Measurements from ENCODE around the gene AP3S1. TPM values are rescaled to one million over a fixed set of nuclear protein-coding genes. Genes with fewer than 3 reads are reported as not detected.

AP3S1 gene
- total RNA-seq, 1 donor from 2014 or later, result 117 TPM

DNA sequence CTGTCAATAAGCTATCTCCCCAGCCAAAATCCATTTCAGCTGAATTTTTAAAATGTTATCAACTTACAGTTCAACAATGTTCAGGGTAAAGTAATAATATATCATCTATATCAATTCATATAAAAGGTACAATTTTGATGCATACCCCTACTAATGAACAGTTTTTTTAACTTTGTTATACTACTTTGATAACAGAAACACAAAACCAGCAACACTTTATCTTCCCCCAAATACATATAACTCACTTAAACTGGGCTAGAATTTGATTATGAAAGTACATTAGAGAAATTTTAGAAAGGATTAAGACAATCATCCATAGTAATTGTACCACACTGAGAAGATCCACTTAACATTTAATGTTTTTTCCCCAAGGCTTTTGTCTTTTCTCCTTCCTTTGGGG lies 30.3 kb upstream of the AP3S1 start:
- TF ChIP-seq, protein P1, sequence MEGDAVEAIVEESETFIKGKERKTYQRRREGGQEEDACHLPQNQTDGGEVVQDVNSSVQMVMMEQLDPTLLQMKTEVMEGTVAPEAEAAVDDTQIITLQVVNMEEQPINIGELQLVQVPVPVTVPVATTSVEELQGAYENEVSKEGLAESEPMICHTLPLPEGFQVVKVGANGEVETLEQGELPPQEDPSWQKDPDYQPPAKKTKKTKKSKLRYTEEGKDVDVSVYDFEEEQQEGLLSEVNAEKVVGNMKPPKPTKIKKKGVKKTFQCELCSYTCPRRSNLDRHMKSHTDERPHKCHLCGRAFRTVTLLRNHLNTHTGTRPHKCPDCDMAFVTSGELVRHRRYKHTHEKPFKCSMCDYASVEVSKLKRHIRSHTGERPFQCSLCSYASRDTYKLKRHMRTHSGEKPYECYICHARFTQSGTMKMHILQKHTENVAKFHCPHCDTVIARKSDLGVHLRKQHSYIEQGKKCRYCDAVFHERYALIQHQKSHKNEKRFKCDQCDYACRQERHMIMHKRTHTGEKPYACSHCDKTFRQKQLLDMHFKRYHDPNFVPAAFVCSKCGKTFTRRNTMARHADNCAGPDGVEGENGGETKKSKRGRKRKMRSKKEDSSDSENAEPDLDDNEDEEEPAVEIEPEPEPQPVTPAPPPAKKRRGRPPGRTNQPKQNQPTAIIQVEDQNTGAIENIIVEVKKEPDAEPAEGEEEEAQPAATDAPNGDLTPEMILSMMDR (IDR thresholded peaks at IDR 0.05; ENCODE audit: insufficient read depth, low read length, severe bottlenecking), result no peak
- Histone ChIP-seq H3K27me3 (ENCODE audit: control insufficient read depth, insufficient read depth, low read length) (peaks cover 26% of the 10 kb centered on the region), H3K36me3 (ENCODE audit: control insufficient read depth, insufficient read depth, low read length) (no peaks in the 10 kb centered on the region), H3K4me3 (ENCODE audit: low read depth, low read length) (no peak overlapping the region)
- FAIRE-seq (no peak), DNase-seq (ENCODE audit: low read depth) (no peak)

DNA sequence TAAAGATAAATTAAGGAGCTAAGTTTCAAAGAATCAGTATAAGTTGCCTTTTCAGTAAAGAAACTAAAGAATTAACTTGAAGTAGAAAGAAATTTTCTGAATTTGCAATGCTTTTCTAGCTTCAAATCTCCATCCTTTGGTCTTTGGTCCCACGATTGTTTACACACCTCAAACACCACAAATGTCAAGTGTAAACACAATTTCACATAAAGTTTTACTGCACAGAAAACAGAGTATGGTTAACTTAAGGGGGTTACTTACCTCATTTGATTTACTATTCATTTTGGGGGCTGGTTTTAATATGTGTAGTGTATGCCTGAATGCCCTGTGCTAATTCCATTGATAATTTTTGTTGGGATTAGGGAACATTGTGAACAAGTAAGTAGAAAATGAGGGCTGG lies 29.4 kb upstream of the AP3S1 start:
- no peaks in the 10 kb centered on the region for H3K36me3 ChIP-seq (ENCODE audit: control insufficient read depth, insufficient read depth, low read length)
- FAIRE-seq (no peak), DNase-seq (ENCODE audit: low read depth) (no peak)
- TF ChIP-seq, protein P1 (IDR thresholded peaks at IDR 0.05; ENCODE audit: insufficient read depth, low read length, severe bottlenecking), result no peak
- H3K27me3 ChIP-seq (ENCODE audit: control insufficient read depth, insufficient read depth, low read length), result peaks cover 32% of the 10 kb centered on the region
- no peak overlapping the region for H3K4me3 ChIP-seq (ENCODE audit: low read depth, low read length)

DNA sequence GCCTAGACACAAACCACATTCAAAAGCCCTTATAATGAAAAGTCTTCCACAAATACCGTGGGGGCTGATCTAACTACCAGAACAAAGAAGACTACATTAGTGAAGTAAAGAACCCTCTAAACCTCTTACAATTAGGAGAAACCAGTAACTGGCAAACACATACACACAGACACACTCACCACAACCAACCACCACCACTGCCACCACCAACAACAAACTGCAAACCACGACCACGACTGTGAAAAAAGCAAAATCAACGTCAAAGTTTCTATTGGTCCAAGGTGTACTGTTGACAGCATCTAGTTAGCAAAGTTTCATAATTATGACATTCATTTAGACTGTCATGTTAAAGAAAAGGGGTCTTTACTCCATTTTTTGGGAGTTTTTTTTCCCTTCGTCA lies 28.0 kb upstream of the AP3S1 start:
- FAIRE-seq (no peak), DNase-seq (ENCODE audit: low read depth) (no peak)
- Histone ChIP-seq H3K27me3 (ENCODE audit: control insufficient read depth, insufficient read depth, low read length) (peaks cover 32% of the 10 kb centered on the region), H3K4me3 (ENCODE audit: low read depth, low read length) (no peak overlapping the region), H3K36me3 (ENCODE audit: control insufficient read depth, insufficient read depth, low read length) (no peaks in the 10 kb centered on the region)
- TF ChIP-seq, protein P1 (IDR thresholded peaks at IDR 0.05; ENCODE audit: insufficient read depth, low read length, severe bottlenecking), result no peak

DNA sequence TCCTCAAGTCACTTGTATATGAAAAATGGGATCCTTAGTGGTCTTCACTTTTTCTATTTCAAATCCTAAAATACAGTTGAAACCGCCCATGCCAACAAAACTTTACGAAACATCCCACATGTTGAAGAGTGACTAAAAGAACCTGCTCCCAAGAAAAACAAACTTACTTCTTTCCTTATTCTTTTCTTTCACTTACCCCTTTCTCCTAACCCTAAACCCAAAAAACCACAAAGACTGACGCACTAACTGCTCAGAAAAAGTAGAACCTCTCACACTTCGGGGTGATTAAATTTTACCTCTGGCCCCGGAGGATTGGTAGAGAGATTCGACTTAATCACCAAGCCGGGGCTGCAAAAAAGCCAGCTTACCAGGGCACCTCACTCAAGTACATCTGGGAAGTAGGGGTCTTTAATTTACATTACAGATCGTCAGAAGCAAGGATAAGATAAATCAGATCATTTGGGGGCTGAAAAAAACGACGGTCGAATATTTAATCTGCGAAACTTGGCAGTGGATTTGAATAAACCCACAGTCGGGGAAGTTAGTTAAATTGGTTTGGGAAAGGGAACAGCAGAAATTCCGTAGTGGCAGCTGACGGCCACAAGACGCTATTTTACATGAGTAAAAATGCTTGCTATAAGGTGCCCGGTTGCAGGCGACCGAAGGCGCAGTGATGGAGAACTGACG lies 26.6 kb upstream of the AP3S1 start:
- TF ChIP-seq, protein P1 (IDR thresholded peaks at IDR 0.05; ENCODE audit: insufficient read depth, low read length, severe bottlenecking), result no peak
- FAIRE-seq (no peak), DNase-seq (ENCODE audit: low read depth) (no peak)
- Histone ChIP-seq H3K4me3 (ENCODE audit: low read depth, low read length) (no peak overlapping the region), H3K27me3 (ENCODE audit: control insufficient read depth, insufficient read depth, low read length) (peaks cover 30% of the 10 kb centered on the region), H3K36me3 (ENCODE audit: control insufficient read depth, insufficient read depth, low read length) (no peaks in the 10 kb centered on the region)

DNA sequence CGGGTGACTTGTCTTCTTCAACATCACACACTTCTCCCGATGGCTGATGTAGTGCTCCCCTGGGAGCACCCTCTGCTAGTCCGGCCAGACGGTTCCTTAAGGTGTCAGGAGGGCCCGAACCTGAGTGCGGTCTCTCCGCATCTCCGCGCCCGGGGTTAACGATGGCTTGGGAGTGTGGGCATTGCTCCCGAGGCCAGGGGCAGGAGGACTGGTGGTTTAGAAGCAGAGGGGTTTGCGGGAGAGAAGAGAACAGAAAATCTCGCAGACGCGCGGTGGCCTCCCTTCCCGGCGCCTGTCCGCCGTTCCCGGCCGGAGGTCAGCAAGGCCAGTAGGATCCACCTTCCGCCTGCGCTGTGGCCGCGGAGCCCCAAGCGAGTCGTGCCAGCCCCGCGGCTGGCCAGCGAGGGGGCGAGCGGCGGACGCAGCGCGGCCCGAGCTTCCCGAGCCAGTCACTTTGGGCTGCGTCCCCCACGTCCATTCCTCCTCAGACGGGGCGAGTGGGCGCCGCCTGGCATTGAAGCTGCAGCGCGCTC lies 26.0 kb upstream of the AP3S1 start:
- TF ChIP-seq, protein P1 (IDR thresholded peaks at IDR 0.05; ENCODE audit: insufficient read depth, low read length, severe bottlenecking), result no peak
- H3K36me3 ChIP-seq (ENCODE audit: control insufficient read depth, insufficient read depth, low read length), result no peaks in the 10 kb centered on the region
- FAIRE-seq, result no peak
- no peak for DNase-seq (ENCODE audit: low read depth)
- H3K27me3 ChIP-seq (ENCODE audit: control insufficient read depth, insufficient read depth, low read length), result peaks cover 30% of the 10 kb centered on the region
- H3K4me3 ChIP-seq (ENCODE audit: low read depth, low read length), result no peak overlapping the region

Data from bronchial epithelial cell (primary cell).